Skeletal muscle satellite cell (primary cell): ENCODE measurements around the gene FAM83C.

ENCODE experiments used
- H3K27me3 ChIP-seq: 2 replicates; pipeline ENCODE4 v1.7.0; 2013; ENCODE audit warnings: low read length; ENCODE audit not compliant: control insufficient read depth, insufficient read depth
- H3K36me3 ChIP-seq: 2 replicates; pipeline ENCODE4 v1.7.0; 2013; ENCODE audit warnings: mild to moderate bottlenecking, control low read depth, low read length; ENCODE audit not compliant: insufficient read depth
- H3K4me1 ChIP-seq: 2 replicates; pipeline ENCODE4 v1.7.0; 2013; ENCODE audit warnings: low read length; ENCODE audit not compliant: control insufficient read depth, insufficient read depth
- H3K4me2 ChIP-seq: 2 replicates; pipeline ENCODE4 v1.7.0; 2013; ENCODE audit warnings: mild to moderate bottlenecking, low read length
- H3K4me3 ChIP-seq: 2 replicates; pipeline ENCODE4 v1.7.0; 2013; ENCODE audit warnings: low read length
- H3K9ac ChIP-seq: 2 replicates; pipeline ENCODE4 v1.7.0; 2013; ENCODE audit warnings: mild to moderate bottlenecking, low read depth, low read length, moderate library complexity
- H3K9me3 ChIP-seq: replicated peaks from 2 replicates; pipeline ENCODE4 v1.7.0; 2013; ENCODE audit warnings: mild to moderate bottlenecking, control low read depth, low read length

FAM83C gene

DNA sequence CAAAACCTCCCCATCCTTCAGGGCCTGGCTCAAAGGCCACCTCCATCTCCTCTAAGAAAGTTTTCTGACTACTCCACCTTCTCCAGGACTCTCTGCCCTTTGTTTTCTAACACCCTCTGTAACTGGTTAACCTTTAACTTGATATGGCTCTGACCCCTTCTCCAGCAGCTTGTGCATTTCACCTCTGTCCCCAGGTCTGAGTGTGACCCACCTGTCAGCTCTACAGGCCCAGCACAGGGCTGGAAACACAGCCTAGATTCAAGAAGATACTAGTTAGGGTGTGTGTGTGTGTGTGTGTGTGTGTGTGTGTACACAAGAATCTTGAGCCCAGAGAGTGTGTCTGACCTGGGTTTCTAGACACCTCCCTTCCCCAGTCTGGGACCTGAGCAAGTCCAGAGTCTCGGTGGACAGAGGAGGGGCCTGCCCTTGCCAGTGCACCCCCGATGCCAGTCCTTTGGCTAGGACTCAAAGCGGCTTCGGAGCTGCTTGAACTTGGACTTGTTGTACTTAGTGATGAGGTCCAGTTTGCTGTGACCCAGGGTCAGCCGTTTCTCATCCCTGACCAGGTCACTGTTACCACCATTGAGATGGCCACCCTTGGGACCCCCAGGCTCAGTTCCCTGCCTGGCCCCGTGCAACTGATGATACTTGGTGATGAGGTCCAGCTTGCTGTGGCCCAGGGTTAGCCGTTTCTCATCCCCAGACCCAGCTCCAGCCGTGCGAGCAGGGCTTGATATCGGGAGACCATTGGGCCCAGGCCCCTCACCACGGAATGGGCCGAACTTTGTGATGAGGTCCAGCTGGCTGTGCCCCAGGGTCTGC lies 5.9 kb downstream of the FAM83C start:
- Histone ChIP-seq H3K9ac (no peak overlapping the region), H3K4me1 (peaks cover 24% of the 10 kb centered on the region), H3K36me3 (peaks cover 18% of the 10 kb centered on the region), H3K4me3 (no peak overlapping the region), H3K27me3 (no peaks in the 10 kb centered on the region), H3K9me3 (no peaks in the 10 kb centered on the region), H3K4me2 (no peak overlapping the region)

DNA sequence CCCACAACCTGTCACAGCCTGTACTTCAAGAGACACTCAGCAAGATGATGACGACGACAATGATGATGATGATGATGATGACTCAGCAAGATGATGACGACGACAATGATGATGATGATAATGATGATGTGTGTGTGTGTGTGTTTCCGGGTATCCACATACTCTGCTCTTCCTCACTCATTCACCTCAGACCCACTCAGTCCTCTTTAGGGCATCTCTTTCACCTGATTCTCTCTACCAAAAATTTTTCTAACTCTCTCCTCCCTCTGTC lies 6.5 kb downstream of the FAM83C start:
- no peaks in the 10 kb centered on the region for H3K27me3 ChIP-seq
- no peak overlapping the region for H3K9ac ChIP-seq
- H3K4me1 ChIP-seq: peaks cover 24% of the 10 kb centered on the region
- no peaks in the 10 kb centered on the region for H3K9me3 ChIP-seq
- H3K36me3 ChIP-seq: peaks cover 20% of the 10 kb centered on the region
- peak overlapping the region; percentile 83 for H3K4me3 ChIP-seq
- peak overlapping the region; percentile 96 for H3K4me2 ChIP-seq

DNA sequence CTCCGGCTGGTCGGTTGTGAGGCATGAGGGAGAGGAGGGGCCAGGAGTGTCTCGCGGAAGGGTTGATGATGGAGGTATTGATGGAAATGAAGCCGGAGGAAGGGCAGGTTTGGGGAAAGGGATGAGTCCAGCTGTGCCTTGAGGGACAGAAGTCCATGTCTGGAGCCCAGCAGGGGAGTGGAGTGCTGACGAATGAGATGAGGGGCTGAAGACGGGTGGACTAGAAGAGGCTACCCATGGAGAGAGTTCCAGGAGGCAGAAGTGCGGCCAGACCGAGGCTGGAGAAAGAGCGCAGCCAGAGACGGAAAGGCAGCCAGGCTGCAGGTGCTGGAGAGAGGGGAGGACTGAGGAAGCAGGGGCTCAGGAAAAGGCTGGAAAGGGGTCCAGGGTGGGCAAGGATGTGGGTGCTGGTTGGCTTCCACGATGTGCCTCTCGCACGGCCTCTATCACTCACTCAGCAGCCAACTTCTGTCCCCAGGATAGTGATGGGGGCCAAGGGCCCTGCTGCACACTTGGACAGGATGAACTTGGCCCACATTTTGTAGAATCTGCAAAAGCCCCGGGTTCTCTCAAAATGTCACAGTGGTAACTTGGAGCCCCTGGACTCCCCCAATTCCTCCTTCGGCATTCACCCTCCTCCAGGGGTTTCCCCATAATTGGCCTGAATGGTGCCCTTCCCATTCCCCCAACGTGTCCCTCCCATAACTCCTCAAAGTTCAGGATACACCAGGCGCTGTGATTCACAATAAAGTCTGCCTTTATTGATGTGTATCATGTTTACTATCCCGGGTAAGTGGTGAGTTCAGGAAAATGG lies 7.0 kb downstream of the FAM83C start:
- peaks cover 25% of the 10 kb centered on the region for H3K36me3 ChIP-seq
- peaks cover 24% of the 10 kb centered on the region for H3K4me1 ChIP-seq
- no peaks in the 10 kb centered on the region for H3K9me3 ChIP-seq
- H3K9ac ChIP-seq: peak overlapping the region; percentile 97
- peak overlapping the region; percentile 96 for H3K4me2 ChIP-seq
- no peaks in the 10 kb centered on the region for H3K27me3 ChIP-seq
- H3K4me3 ChIP-seq: peak overlapping the region; percentile 83

DNA sequence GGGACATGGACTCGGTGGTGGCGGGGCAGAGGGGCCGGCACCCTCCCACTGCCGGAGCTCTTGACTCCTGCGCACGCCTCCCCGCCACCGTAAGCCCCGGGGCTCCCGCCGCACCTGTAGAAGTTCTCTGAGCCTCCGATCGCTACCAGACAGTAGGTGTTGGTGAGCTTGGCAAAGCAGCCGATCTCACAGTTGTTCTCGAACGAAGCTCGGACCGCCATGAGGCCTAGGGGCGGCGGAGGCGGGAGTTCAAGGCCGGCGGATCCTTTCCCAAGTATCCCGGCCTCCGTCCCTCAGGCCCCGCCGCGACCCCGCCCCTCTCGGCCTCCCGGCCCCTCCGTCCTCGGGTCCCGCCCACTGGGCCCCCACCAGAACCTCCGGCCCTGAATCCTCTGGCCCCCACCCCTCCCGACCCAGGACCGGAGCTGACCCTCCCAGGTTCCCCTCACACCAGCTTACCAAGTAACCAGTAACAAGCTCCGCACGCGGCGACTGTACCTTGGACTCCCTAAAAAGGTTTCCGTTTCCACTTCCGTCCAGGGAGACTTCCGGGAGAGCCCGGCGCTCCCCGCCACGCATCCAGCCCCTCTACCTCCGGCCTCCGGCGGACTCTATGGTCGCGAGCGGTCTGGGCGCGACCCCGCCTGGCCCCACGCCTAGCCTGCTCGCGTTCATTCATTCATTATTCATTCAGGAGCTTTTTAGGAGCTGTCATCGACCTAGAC lies 7.8 kb downstream of the FAM83C start, which contains the start of gene EIF6:
EIF6 (minus strand) TSS at position 506 of the 725 bp plus-strand sequence; CDS start at position 221, 285 bp downstream.
- H3K9me3 ChIP-seq: no peaks in the 10 kb centered on the region
- peak within 1 kb of the TSS; percentile 83 for H3K4me3 ChIP-seq
- H3K27me3 ChIP-seq: no peaks in the 10 kb centered on the region
- peak within 1 kb of the TSS; percentile 96 for H3K4me2 ChIP-seq
- peaks cover 24% of the 10 kb centered on the region for H3K4me1 ChIP-seq
- H3K36me3 ChIP-seq: peaks cover 33% of the 10 kb centered on the region
- H3K9ac ChIP-seq: peak within 1 kb of the TSS; percentile 97

DNA sequence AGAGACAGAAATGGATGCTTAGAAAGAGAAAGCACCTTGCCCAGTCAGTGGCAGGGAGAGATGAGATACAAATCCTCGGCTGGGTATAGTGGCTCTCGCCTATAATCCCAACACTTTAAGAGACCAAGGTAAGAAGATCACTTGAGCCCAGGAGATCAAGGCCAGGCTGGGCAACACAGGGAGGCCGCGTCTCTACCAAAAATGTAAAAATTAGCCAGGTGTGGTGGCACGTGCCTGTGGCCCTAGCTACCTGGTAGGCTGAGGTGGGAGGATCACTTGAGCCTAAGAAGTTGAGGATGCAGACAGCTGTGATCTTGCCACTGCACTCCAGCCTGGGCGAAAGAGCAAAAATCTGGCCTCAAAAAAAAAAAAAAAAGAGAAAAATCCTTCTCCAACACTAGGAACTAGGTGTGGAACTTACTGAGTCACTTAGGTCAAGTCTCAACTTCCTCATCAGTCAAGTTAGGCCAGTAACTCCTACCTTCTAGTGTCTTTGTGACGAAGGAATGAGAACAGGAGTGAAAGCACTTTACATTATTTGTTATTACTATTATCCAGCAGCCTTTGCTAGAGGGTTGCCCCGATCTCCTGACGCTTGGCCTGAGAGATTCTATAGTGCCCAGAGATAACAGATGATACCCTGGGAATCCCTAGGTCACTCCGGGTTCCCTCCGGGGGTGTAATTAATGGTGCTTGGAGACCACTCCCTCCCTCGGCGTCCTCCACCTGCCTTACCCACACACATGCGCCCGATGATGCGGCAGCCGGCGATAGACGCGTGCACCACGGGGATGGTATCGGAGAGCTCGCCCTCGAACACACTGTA lies 8.6 kb downstream of the FAM83C start:
- peak overlapping the region; percentile 97 for H3K9ac ChIP-seq
- no peaks in the 10 kb centered on the region for H3K27me3 ChIP-seq
- H3K9me3 ChIP-seq: no peaks in the 10 kb centered on the region
- H3K4me3 ChIP-seq: peak overlapping the region; percentile 83
- H3K4me2 ChIP-seq: peak overlapping the region; percentile 96
- peaks cover 26% of the 10 kb centered on the region for H3K4me1 ChIP-seq
- peaks cover 40% of the 10 kb centered on the region for H3K36me3 ChIP-seq

DNA sequence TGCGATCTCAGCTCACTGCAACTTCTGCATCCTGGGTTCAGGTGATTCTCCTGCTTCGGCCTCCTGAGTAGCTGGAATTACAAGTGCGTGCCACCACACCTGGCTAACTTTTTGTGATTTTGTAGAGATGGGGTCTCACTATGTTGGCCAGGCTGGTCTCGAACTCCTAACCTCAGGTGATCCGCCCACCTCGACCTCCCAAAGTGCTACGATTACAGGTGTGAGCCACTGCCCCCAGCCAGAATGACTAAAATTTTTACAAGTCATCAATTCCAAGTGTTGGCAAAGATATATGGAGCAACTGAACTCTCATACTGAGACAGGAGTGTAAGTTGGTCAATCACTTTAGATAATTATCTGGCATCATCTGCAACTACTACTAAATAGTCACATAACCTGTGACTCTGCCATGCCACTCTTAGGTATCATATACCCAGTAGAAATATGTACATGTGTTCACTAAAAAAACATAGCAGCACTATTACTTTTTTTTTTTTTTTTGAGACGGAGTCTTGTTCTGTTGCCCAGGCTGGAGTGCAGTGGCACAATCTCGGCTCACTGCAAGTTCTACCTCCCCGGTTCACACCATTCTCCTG lies 10.6 kb downstream of the FAM83C start:
- Histone ChIP-seq H3K27me3 (no peaks in the 10 kb centered on the region), H3K4me2 (no peak overlapping the region), H3K9me3 (no peaks in the 10 kb centered on the region), H3K36me3 (peaks cover 54% of the 10 kb centered on the region), H3K4me3 (no peak overlapping the region), H3K9ac (no peak overlapping the region), H3K4me1 (peaks cover 39% of the 10 kb centered on the region)

DNA sequence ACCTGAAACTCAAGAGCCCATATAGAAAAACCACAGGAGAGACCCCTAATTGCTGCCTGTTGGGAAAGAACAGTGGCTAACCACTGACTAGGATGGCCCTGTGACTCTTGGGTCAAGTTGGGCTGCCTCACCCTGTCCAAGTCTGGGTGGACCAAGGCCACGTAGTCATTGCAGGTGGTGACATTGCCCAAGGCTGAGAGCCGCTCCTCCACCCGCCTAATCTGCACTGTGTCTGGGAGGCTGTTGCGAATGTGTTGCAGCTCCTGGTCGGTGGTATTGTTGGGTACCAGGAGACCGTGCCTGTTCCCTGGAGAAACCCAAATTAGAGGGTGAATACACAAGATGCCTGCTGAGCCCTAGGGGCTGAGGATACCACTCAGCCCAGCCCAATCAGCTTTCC lies 11.7 kb downstream of the FAM83C start:
- Histone ChIP-seq H3K4me1 (peaks cover 42% of the 10 kb centered on the region), H3K36me3 (peaks cover 63% of the 10 kb centered on the region), H3K4me2 (no peak overlapping the region), H3K9ac (no peak overlapping the region), H3K9me3 (no peaks in the 10 kb centered on the region), H3K27me3 (no peaks in the 10 kb centered on the region), H3K4me3 (no peak overlapping the region)

DNA sequence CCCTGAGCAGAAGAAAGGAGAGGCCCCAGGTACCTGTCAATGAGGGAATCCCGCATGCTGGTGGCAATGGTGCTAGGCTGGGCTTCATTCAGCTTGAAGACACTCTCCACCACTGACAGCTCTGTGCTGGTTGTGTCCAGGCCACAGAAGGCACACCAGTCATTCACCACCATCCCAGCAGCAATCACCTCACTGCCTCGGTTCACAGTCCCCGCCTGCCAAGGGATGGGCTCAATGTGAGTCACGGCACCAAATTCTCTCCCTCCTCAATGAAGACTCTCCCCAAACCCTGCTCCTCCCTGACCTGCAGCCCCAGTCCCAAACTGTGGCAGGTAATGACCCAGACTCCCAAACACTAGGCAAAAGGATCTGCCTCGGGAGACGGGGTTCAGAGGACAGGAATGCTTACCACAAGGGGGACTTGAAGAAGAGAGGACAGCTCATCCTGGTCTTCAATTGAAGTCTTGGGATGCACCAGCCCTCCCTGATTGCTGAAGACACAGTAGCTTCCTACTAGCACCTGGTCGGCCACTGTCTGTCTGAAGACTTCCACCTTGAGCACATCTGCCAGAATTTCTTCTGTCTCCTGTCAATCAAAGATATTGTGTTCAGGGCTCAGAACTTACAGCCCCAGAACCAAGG lies 12.6 kb downstream of the FAM83C start:
- Histone ChIP-seq H3K9ac (no peak overlapping the region), H3K9me3 (no peaks in the 10 kb centered on the region), H3K4me1 (peaks cover 36% of the 10 kb centered on the region), H3K36me3 (peaks cover 72% of the 10 kb centered on the region), H3K4me2 (no peak overlapping the region), H3K4me3 (no peak overlapping the region), H3K27me3 (no peaks in the 10 kb centered on the region)

DNA sequence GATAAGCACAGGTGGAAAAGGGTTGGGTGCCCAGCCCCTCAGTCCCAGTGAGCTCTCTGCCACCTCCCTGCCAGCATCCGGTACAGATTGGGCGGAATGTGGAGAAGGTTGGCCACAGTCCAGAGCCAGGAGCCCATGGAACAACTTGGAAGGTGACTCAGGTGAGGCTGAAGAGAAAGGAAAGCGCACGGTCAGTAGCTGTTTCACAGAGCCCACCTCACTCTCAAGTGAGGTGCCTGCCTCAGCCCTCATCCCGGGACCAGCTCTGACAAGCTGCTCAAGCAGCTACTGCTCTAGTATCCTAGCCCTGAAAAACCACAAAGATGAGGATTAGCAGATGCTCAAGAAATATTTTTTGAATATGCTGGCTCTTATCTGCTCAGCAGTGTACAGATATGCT lies 13.2 kb downstream of the FAM83C start:
- Histone ChIP-seq H3K4me1 (peaks cover 36% of the 10 kb centered on the region), H3K4me3 (no peak overlapping the region), H3K4me2 (no peak overlapping the region), H3K36me3 (peaks cover 73% of the 10 kb centered on the region), H3K27me3 (no peaks in the 10 kb centered on the region), H3K9ac (no peak overlapping the region), H3K9me3 (no peaks in the 10 kb centered on the region)
